Panc1 (cell line): ENCODE measurements around the gene THRSP. TPM values are rescaled to one million over a fixed set of nuclear protein-coding genes. Genes with fewer than 3 reads are reported as not detected.

Experiments
- ATAC-seq: fragments of 200-7000 bp; cut with Tn5 transposase; 2 replicates; pipeline ENCODE4 v1.9.1; 2020; ENCODE audit warnings: mild to moderate bottlenecking, moderate library complexity
- BruUV-seq: library from RNA; stranded (reverse); fragments of 400-500 nt; replicated peaks from 2 replicates; lab custom pipeline; 2021; lab: Mats Ljungman, UMichigan
- CTCF ChIA-PET: fragments of 300-600 bp; sonication (Branson Sonifier 250); formaldehyde crosslinking; loops from one replicate; lab custom pipeline; 2022; ENCODE audit warnings: antibody characterized with exemption; lab: Charles Lee
- POLR2A ChIA-PET: fragments of 300-600 bp; sonication (Branson Sonifier 250); formaldehyde crosslinking; loops from one replicate; lab custom pipeline; 2022; ENCODE audit warnings: antibody characterized with exemption; lab: Charles Lee
- DNase-seq: peaks from one replicate; pipeline ENCODE4 v3.0.0-alpha.2; 2010; ENCODE audit warnings: low read depth, low spot score
- H3K27ac ChIP-seq: 2 replicates; pipeline ENCODE4 v1.5.1; 2011; ENCODE audit warnings: mild to moderate bottlenecking, low read length, inconsistent platforms
- H3K27me3 ChIP-seq: fragments of 200-500 bp; sonication (Bioruptor generic); 2 replicates; pipeline ENCODE4 v1.6.0; 2014; ENCODE audit warnings: low read length, inconsistent platforms; ENCODE audit not compliant: control insufficient read depth, insufficient read depth
- H3K36me3 ChIP-seq: fragments of 200-500 bp; sonication (Bioruptor generic); 2 replicates; pipeline ENCODE4 v1.5.1; 2014; ENCODE audit warnings: inconsistent platforms, mild to moderate bottlenecking, low read length, moderate library complexity; ENCODE audit not compliant: control insufficient read depth, insufficient read depth
- H3K4me1 ChIP-seq: 2 replicates; pipeline ENCODE4 v1.5.1; 2011; ENCODE audit warnings: inconsistent platforms, mild to moderate bottlenecking, low read length, moderate library complexity; ENCODE audit not compliant: control insufficient read depth, insufficient read depth
- H3K4me3 ChIP-seq, 2 experiments: 2 replicates each; pipeline ENCODE4 v1.5.1; 2011 to 2012; ENCODE audit warnings: low read depth in 2 of 2, low read length in 2 of 2, mild to moderate bottlenecking in 2 of 2, inconsistent platforms in 1 of 2, moderate library complexity in 1 of 2
- H3K9me3 ChIP-seq: fragments of 200-500 bp; sonication (Bioruptor generic); 2 replicates; pipeline ENCODE4 v1.5.1; 2014; ENCODE audit warnings: low read depth, mild to moderate bottlenecking, inconsistent platforms, low read length, moderate library complexity; ENCODE audit not compliant: control insufficient read depth, insufficient read depth
- CTCF ChIP-seq: fragments of 450-650 bp; IDR thresholded peaks from 2 replicates; pipeline ENCODE4 v1.5.1; 2017; ENCODE audit warnings: mild to moderate bottlenecking
- POLR2AphosphoS5 ChIP-seq: IDR thresholded peaks from 2 replicates; pipeline ENCODE4 v1.6.1; 2012; ENCODE audit warnings: mild to moderate bottlenecking, low read depth, low read length, moderate library complexity
- REST ChIP-seq, 2 experiments: IDR thresholded peaks; 2 replicates each; pipeline ENCODE4 v1.6.1; 2011 to 2012; ENCODE audit warnings: low read depth in 2 of 2, control low read depth in 1 of 2, low read length in 1 of 2, mild to moderate bottlenecking in 1 of 2, moderate library complexity in 1 of 2; ENCODE audit not compliant: insufficient read depth in 1 of 2
- SIN3A ChIP-seq: IDR thresholded peaks from 2 replicates; pipeline ENCODE4 v1.6.1; 2012; ENCODE audit warnings: low read depth, mild to moderate bottlenecking, low read length, moderate library complexity, borderline replicate concordance; ENCODE audit not compliant: insufficient read depth
- TCF7L2 ChIP-seq: IDR thresholded peaks from 2 replicates; pipeline ENCODE4 v1.6.1; 2011; ENCODE audit warnings: mild to moderate bottlenecking, low read depth, low read length, inconsistent platforms
- in situ Hi-C: cut with HindIII; loops from 2 replicates; pipeline ENCODE4 v1.10.0; 2016; ENCODE audit warnings: low sequenced_read_pairs, low pct_unique_long_range_greater_than_20kb
- intact Hi-C: fragments of 100-400 bp; cut with micrococcal nuclease; formaldehyde crosslinking; loops from one replicate; pipeline ENCODE4 v1.10.0; 2022; ENCODE audit not compliant: unreplicated experiment
- total RNA-seq: library from RNA; stranded (reverse); gene quantifications from one replicate; pipeline ENCODE4 v1.2.1, GENCODE V29; 2021; ENCODE audit not compliant: unreplicated experiment

Gene THRSP
- total RNA-seq, 1 experiment from 2014 or later, result not detected

GRCh38 chr11:78022397-78023396, 41.0 kb upstream of the THRSP start, which contains the start of gene KCTD14:
Gene KCTD14, minus strand, starts transcription at chr11:78023276. Its CDS starts 27 bp downstream, at chr11:78023249.
- H3K27ac ChIP-seq, result peak within 1 kb of the TSS; percentile 77
- in situ Hi-C loops, result no loop called here
- H3K36me3 ChIP-seq, result no peaks in the 10 kb centered on the region
- H3K4me3 ChIP-seq, result peak within 1 kb of the TSS; percentile 58 to 86
- ATAC-seq (peak; percentile 95), DNase-seq (no peak)
- no peaks in the 10 kb centered on the region for H3K9me3 ChIP-seq
- no TSS peak for BruUV-seq
- H3K4me1 ChIP-seq, result peaks cover 22% of the 10 kb centered on the region
- ChIA-PET POLR2A (no interaction called here), CTCF (no interaction called here)
- intact Hi-C loops, result no loop called here
- TF ChIP-seq TCF7L2, result no peak
- peak; percentile 44 to 57; a peak in 3 of 4 replicates for TF ChIP-seq REST (IDR thresholded peaks at IDR 0.05; ENCODE audit: insufficient read depth in 1 of 2, low read depth in 2 of 2, low read length in 1 of 2)
- no peak for TF ChIP-seq CTCF
- peak; percentile 68; the same call in 1 of the 2 replicates for TF ChIP-seq POLR2AphosphoS5
- peak; percentile 69; the same call in 1 of the 2 replicates for TF ChIP-seq SIN3A
- no peaks in the 10 kb centered on the region for H3K27me3 ChIP-seq

- ChIA-PET POLR2A (no interaction called here), CTCF (no interaction called here)
- intact Hi-C loops, result no loop called here
- BruUV-seq, result no TSS peak
- Histone ChIP-seq H3K27me3 (no peaks in the 10 kb centered on the region), H3K4me1 (peaks cover 22% of the 10 kb centered on the region), H3K4me3 (peak overlapping the region; percentile 58 to 86), H3K36me3 (no peaks in the 10 kb centered on the region), H3K9me3 (no peaks in the 10 kb centered on the region), H3K27ac (peak overlapping the region; percentile 77)
- no peak for DNase-seq
- no peak; the same call in 1 of the 2 replicates for TF ChIP-seq CTCF
- TF ChIP-seq SIN3A, result no peak
- TF ChIP-seq POLR2AphosphoS5, result no peak
- TF ChIP-seq TCF7L2, result no peak
- no peak for TF ChIP-seq REST (IDR thresholded peaks at IDR 0.05; ENCODE audit: insufficient read depth in 1 of 2, low read depth in 2 of 2, low read length in 1 of 2)
- in situ Hi-C loops, result no loop called here
- ATAC-seq, result peak; percentile 54
Observed at GRCh38 chr11:78023426-78023825, 40.2 kb upstream of the THRSP start.
